ENCODE results near the gene PABPN1. TPM values are rescaled to one million over a fixed set of nuclear protein-coding genes. Genes with fewer than 3 reads are reported as not detected.

The PABPN1 gene
- total and polyA plus RNA-seq, 2 of the 13 experiments (the other 11 are each of a cell fraction or from before 2014, with no cell fraction given), result 233 to 524 TPM

GRCh38 chr14:23306412-23307145, 14.7 kb upstream of the PABPN1 start, which contains the start of gene BCL2L2 (continued):
- no peak for TF ChIP-seq ZNF512B (CRISPR knock-in tag; IDR thresholded peaks at IDR 0.05; ENCODE audit: borderline replicate concordance)
- TF ChIP-seq FOXP4 (CRISPR knock-in tag; IDR thresholded peaks at IDR 0.05), result peak; percentile 84; the same call in 1 of the 2 replicates
- TF ChIP-seq SAFB2 (CRISPR knock-in tag; IDR thresholded peaks at IDR 0.05; ENCODE audit: borderline replicate concordance, low read depth), result peak; percentile 55; the same call in 1 of the 2 replicates
- TF ChIP-seq ZNF644 (CRISPR knock-in tag; IDR thresholded peaks at IDR 0.05; ENCODE audit: low read depth), result peak; percentile 84
- peak; percentile 100 for TF ChIP-seq CREM (IDR thresholded peaks at IDR 0.05)
- peak; percentile 90 for TF ChIP-seq CREM (CRISPR knock-in tag; IDR thresholded peaks at IDR 0.05)
- TF ChIP-seq ZGPAT (CRISPR knock-in tag; IDR thresholded peaks at IDR 0.05), result peak; percentile 99
- TF ChIP-seq SRSF4 (IDR thresholded peaks at IDR 0.05; ENCODE audit: low read depth, low read length, poor library complexity, severe bottlenecking), result peak; percentile 31
- TF ChIP-seq GMEB1 (CRISPR knock-in tag; IDR thresholded peaks at IDR 0.05; ENCODE audit: borderline replicate concordance), result peak; percentile 92
- TF ChIP-seq THAP8 (CRISPR knock-in tag; IDR thresholded peaks at IDR 0.05; ENCODE audit: borderline replicate concordance), result no peak
- peak; percentile 92; the same call in 1 of the 2 replicates for TF ChIP-seq ZSCAN5A (CRISPR knock-in tag; IDR thresholded peaks at IDR 0.05; ENCODE audit: borderline replicate concordance)
- TF ChIP-seq SRY (CRISPR knock-in tag; IDR thresholded peaks at IDR 0.05), result no peak
- TF ChIP-seq ZNF281 (CRISPR knock-in tag; IDR thresholded peaks at IDR 0.05; ENCODE audit: borderline replicate concordance), result peak; percentile 77
- TF ChIP-seq HOXA5 (CRISPR knock-in tag; IDR thresholded peaks at IDR 0.05), result peak; percentile 96
